MCF 10A (cell line): ENCODE results near the gene MXD4. TPM values are rescaled to one million over a fixed set of nuclear protein-coding genes. Genes with fewer than 3 reads are reported as not detected.

ENCODE experiments used
- BruUV-seq: library from RNA; stranded (reverse); fragments of 400-500 nt; replicated peaks from 2 replicates; lab custom pipeline; 2021; lab: Mats Ljungman, UMichigan
- CTCF ChIA-PET: fragments of 300-600 bp; sonication (Branson Sonifier 250); formaldehyde crosslinking; extraction: SDS; loops from one replicate; lab custom pipeline; 2021; ENCODE audit warnings: antibody characterized with exemption, inconsistent platforms; lab: Yijun Ruan, JAX
- POLR2A ChIA-PET: fragments of 300-600, 350-650 bp; sonication (Branson Sonifier 250); formaldehyde crosslinking; extraction: SDS; loops from one replicate; lab custom pipeline; 2020; ENCODE audit warnings: antibody characterized with exemption, inconsistent platforms; lab: Yijun Ruan, JAX
- DNase-seq: peaks from one replicate; pipeline ENCODE4 v3.0.0-alpha.2; 2018; ENCODE audit not compliant: unreplicated experiment
- H3K27ac Mint-ChIP-seq: one replicate; pipeline ENCODE4 v1.8.0; 2022; ENCODE audit warnings: mild to moderate bottlenecking, low read depth, mixed read lengths; ENCODE audit not compliant: unreplicated experiment
- H3K27me3 Mint-ChIP-seq: one replicate; pipeline ENCODE4 v1.8.0; 2022; ENCODE audit warnings: mixed read lengths; ENCODE audit not compliant: insufficient read depth, unreplicated experiment
- H3K36me3 Mint-ChIP-seq: one replicate; pipeline ENCODE4 v1.8.0; 2022; ENCODE audit warnings: mild to moderate bottlenecking, moderate library complexity, mixed read lengths; ENCODE audit not compliant: insufficient read depth, unreplicated experiment
- H3K4me1 Mint-ChIP-seq: one replicate; pipeline ENCODE4 v1.8.0; 2022; ENCODE audit warnings: mixed read lengths; ENCODE audit not compliant: insufficient read depth, unreplicated experiment
- H3K4me3 Mint-ChIP-seq: one replicate; pipeline ENCODE4 v1.8.0; 2022; ENCODE audit warnings: mild to moderate bottlenecking, moderate library complexity, mixed read lengths; ENCODE audit not compliant: unreplicated experiment
- H3K9me3 Mint-ChIP-seq: one replicate; pipeline ENCODE4 v1.8.0; 2022; ENCODE audit warnings: mixed read lengths; ENCODE audit not compliant: unreplicated experiment
- CTCF ChIP-seq: fragments of 200-600 bp; IDR thresholded peaks from one replicate; pipeline ENCODE4 v1.8.0; 2022; ENCODE audit warnings: antibody characterized with exemption, mild to moderate bottlenecking; ENCODE audit not compliant: unreplicated experiment
- intact Hi-C: fragments of 100-400 bp; cut with micrococcal nuclease; formaldehyde crosslinking; loops from 2 replicates; pipeline ENCODE4 v1.14.1; 2022
- total RNA-seq: library from RNA; stranded (reverse); gene quantifications from 2 replicates; pipeline ENCODE4 v1.2.3, GENCODE V29; 2022

Gene MXD4
- total RNA-seq, 1 experiment from 2014 or later, result 50.2 TPM

- intact Hi-C loops, result no loop called here
- no peak for TF ChIP-seq CTCF
- CTCF ChIA-PET, result no interaction called here
Measured at GRCh38 chr4:2246384-2247127, 15.4 kb downstream of the MXD4 start.

GRCh38 chr4:2245787-2246275 is 16.1 kb downstream of the MXD4 start:
- Mint-ChIP-seq H3K4me1 (peaks cover 15% of the 10 kb centered on the region), H3K36me3 (peaks cover 9% of the 10 kb centered on the region), H3K4me3 (no peak overlapping the region), H3K27me3 (no peaks in the 10 kb centered on the region), H3K27ac (no peak overlapping the region), H3K9me3 (no peaks in the 10 kb centered on the region)
- no TSS peak for BruUV-seq
- DNase-seq, result no peak
- ChIA-PET POLR2A (interaction anchor here (0.6 to 0.7 kb wide), 2 partner anchors 9 to 176 kb away, joined by 3 read pairs; no protein-coding TSS in a partner anchor), CTCF (interaction anchor here (0.6 kb wide), 1 partner anchor 469 kb away, joined by 3 read pairs; no protein-coding TSS in a partner anchor)
- TF ChIP-seq CTCF, result no peak
- intact Hi-C loops, result no loop called here

More at GRCh38 chr4:2246384-2247127, 15.4 kb downstream of the MXD4 start:
- BruUV-seq, result no TSS peak
- H3K4me1 Mint-ChIP-seq, result peaks cover 14% of the 10 kb centered on the region
- DNase-seq, result no peak
- no peak overlapping the region for H3K27ac Mint-ChIP-seq
- H3K27me3 Mint-ChIP-seq, result no peaks in the 10 kb centered on the region
- peaks cover 9% of the 10 kb centered on the region for H3K36me3 Mint-ChIP-seq
- POLR2A ChIA-PET, result interaction anchor here (0.7 kb wide), 1 partner anchor 176 kb away, joined by 3 read pairs; no protein-coding TSS in a partner anchor
- no peaks in the 10 kb centered on the region for H3K9me3 Mint-ChIP-seq
- H3K4me3 Mint-ChIP-seq, result no peak overlapping the region

GRCh38 chr4:2245057-2245786 is 16.7 kb downstream of the MXD4 start:
- Mint-ChIP-seq H3K4me1 (peaks cover 21% of the 10 kb centered on the region), H3K9me3 (no peaks in the 10 kb centered on the region), H3K27ac (no peak overlapping the region), H3K27me3 (no peaks in the 10 kb centered on the region), H3K36me3 (peaks cover 15% of the 10 kb centered on the region), H3K4me3 (no peak overlapping the region)
- ChIA-PET POLR2A (interaction anchor here (0.6 kb wide), 1 partner anchor 9 kb away, joined by 3 read pairs; no protein-coding TSS in a partner anchor), CTCF (interaction anchor here (0.6 kb wide), 1 partner anchor 468 kb away, joined by 3 read pairs; no protein-coding TSS in a partner anchor)
- no peak for DNase-seq
- intact Hi-C loops, result no loop called here
- no peak for TF ChIP-seq CTCF
- no TSS peak for BruUV-seq
